ENCODE results near the gene KLHL2.
"Not testable (repeated sequence)": the region's sequence is repeated elsewhere in the genome, so short reads cannot be mapped to it uniquely, and the experiment has no call there.

KLHL2 gene

GRCh38 chr4:165236852-165237251 lies 29.5 kb downstream of the KLHL2 start:
- DNase-seq (ENCODE audit: low read depth), result not testable (repeated sequence)

- DNase-seq (ENCODE audit: low read depth), result peak; percentile 8
Measured at GRCh38 chr4:165238041-165238640, 30.8 kb downstream of the KLHL2 start.

GRCh38 chr4:165240761-165241160 lies 33.4 kb downstream of the KLHL2 start:
- not testable (repeated sequence) for DNase-seq (ENCODE audit: low read depth)

GRCh38 chr4:165244148-165244547 lies 36.8 kb downstream of the KLHL2 start:
- not testable (repeated sequence) for DNase-seq (ENCODE audit: low read depth)

- DNase-seq (ENCODE audit: low read depth), result not testable (repeated sequence)
Measured at GRCh38 chr4:165244587-165245186, 37.3 kb downstream of the KLHL2 start.

GRCh38 chr4:165248102-165248501 lies 40.7 kb downstream of the KLHL2 start:
- no peak for DNase-seq (ENCODE audit: low read depth)

GRCh38 chr4:165248904-165249303 lies 41.5 kb downstream of the KLHL2 start:
- peak; percentile 83 for DNase-seq (ENCODE audit: low read depth)

GRCh38 chr4:165254771-165255170 lies 47.4 kb downstream of the KLHL2 start:
- not testable (repeated sequence) for DNase-seq (ENCODE audit: low read depth)

- peak; percentile 67 for DNase-seq (ENCODE audit: low read depth)
Measured at GRCh38 chr4:165255439-165255838, 48.1 kb downstream of the KLHL2 start.

GRCh38 chr4:165256074-165256659 lies 48.8 kb downstream of the KLHL2 start:
- DNase-seq (ENCODE audit: low read depth), result not testable (repeated sequence)

- not testable (repeated sequence) for DNase-seq (ENCODE audit: low read depth)
Measured at GRCh38 chr4:165259776-165260175, 52.4 kb downstream of the KLHL2 start.

- DNase-seq (ENCODE audit: low read depth), result not testable (repeated sequence)
Measured at GRCh38 chr4:165262306-165262705, 54.9 kb downstream of the KLHL2 start.

- not testable (repeated sequence) for DNase-seq (ENCODE audit: low read depth)
Measured at GRCh38 chr4:165263466-165263865, 56.1 kb downstream of the KLHL2 start.

GRCh38 chr4:165269931-165270330 lies 62.6 kb downstream of the KLHL2 start:
- DNase-seq (ENCODE audit: low read depth), result not testable (repeated sequence)

GRCh38 chr4:165273443-165273842 lies 66.1 kb downstream of the KLHL2 start:
- not testable (repeated sequence) for DNase-seq (ENCODE audit: low read depth)

GRCh38 chr4:165275357-165275756 lies 68.0 kb downstream of the KLHL2 start:
- DNase-seq (ENCODE audit: low read depth), result not testable (repeated sequence)

GRCh38 chr4:165279531-165279930 lies 72.2 kb downstream of the KLHL2 start:
- not testable (repeated sequence) for DNase-seq (ENCODE audit: low read depth)

GRCh38 chr4:165284697-165285096 lies 77.3 kb downstream of the KLHL2 start:
- DNase-seq (ENCODE audit: low read depth), result not testable (repeated sequence)

- not testable (repeated sequence) for DNase-seq (ENCODE audit: low read depth)
Measured at GRCh38 chr4:165286619-165287340, 79.4 kb downstream of the KLHL2 start.

GRCh38 chr4:165288226-165288625 lies 80.9 kb downstream of the KLHL2 start:
- no peak for DNase-seq (ENCODE audit: low read depth)

- peak; percentile 92 for DNase-seq (ENCODE audit: low read depth)
Measured at GRCh38 chr4:165288639-165289422, 81.5 kb downstream of the KLHL2 start.

- no peak for DNase-seq (ENCODE audit: low read depth)
Measured at GRCh38 chr4:165289423-165289785, 82.0 kb downstream of the KLHL2 start.
